ENCODE data around the gene CIAO2A.

GRCh38 chr15:64071931-64072765 is 21.5 kb downstream of the CIAO2A start:
- no peak for TF ChIP-seq CTCF (IDR thresholded peaks at IDR 0.05)
- no peak for TF ChIP-seq POLR2A (IDR thresholded peaks at IDR 0.05)
